Measurements from ENCODE around the gene TNFSF9.
A peak's percentile ranks its signal among the peaks of the same experiment; 100 is the strongest.
"Not testable (repeated sequence)": the region's sequence is repeated elsewhere in the genome, so short reads cannot be mapped to it uniquely, and the experiment has no call there.

TNFSF9 gene

GRCh38 chr19:6572217-6572616 lies 41.4 kb downstream of the TNFSF9 start:
- DNase-seq (ENCODE audit: low read depth), result no peak

- no peak for DNase-seq (ENCODE audit: low read depth)
These were observed 42.5 kb downstream of the TNFSF9 start for GRCh38 chr19:6573350-6573749.

GRCh38 chr19:6576869-6577475 lies 46.1 kb downstream of the TNFSF9 start:
- DNase-seq (ENCODE audit: low read depth), result no peak

- no peak for DNase-seq (ENCODE audit: low read depth)
These were observed 46.8 kb downstream of the TNFSF9 start for GRCh38 chr19:6577476-6578125.

GRCh38 chr19:6579450-6580178 lies 48.8 kb downstream of the TNFSF9 start:
- no peak for DNase-seq (ENCODE audit: low read depth)

- DNase-seq (ENCODE audit: low read depth), result peak; percentile 36
These were observed 49.5 kb downstream of the TNFSF9 start for GRCh38 chr19:6580313-6580712.

GRCh38 chr19:6582515-6583484 lies 52.0 kb downstream of the TNFSF9 start:
- not testable (repeated sequence) for DNase-seq (ENCODE audit: low read depth)

Measured in amniotic epithelial cell (primary cell).